Stimulated activated naive CD8-positive, alpha-beta T cell treated with anti-CD3 and anti-CD28 coated beads, Interleukin-15, Interleukin-2, amounts not matched to agents 100 U/mL and 50 U/mL, for 24 hours (primary cell): Measurements from ENCODE around the gene ZNF738.
"Not testable (repeated sequence)": the region's sequence is repeated elsewhere in the genome, so short reads cannot be mapped to it uniquely, and the experiment has no call there.

ENCODE experiments used
- ATAC-seq: fragments of 150-1000 bp; cut with Tn5 transposase; one replicate; pipeline ENCODE4 v1.10.0; 2021
- DNase-seq: peaks from one replicate; pipeline ENCODE4 v3.0.0; 2021

ZNF738 gene

GRCh38 chr19:21358768-21359451 is at the start of gene ZNF738:
Gene ZNF738, plus strand, starts transcription at chr19:21359000. Its CDS starts 141 bp downstream, at chr19:21359141.
- DNase-seq (peak; percentile 83), ATAC-seq (peak; percentile 99)

GRCh38 chr19:21312807-21313206 is 46.0 kb upstream of the ZNF738 start:
- DNase-seq, ATAC-seq: not testable (repeated sequence)

- ATAC-seq (no peak), DNase-seq (no peak)
Observed at GRCh38 chr19:21314676-21315075, 44.1 kb upstream of the ZNF738 start.

GRCh38 chr19:21317821-21318220 is 41.0 kb upstream of the ZNF738 start:
- ATAC-seq (no peak), DNase-seq (no peak)

- ATAC-seq (peak; percentile 40), DNase-seq (no peak)
Observed at GRCh38 chr19:21321134-21321533, 37.7 kb upstream of the ZNF738 start.

GRCh38 chr19:21321996-21322395 is 36.8 kb upstream of the ZNF738 start:
- no peak for DNase-seq

GRCh38 chr19:21322528-21322927 is 36.3 kb upstream of the ZNF738 start:
- no peak for ATAC-seq
- no peak for DNase-seq

More at GRCh38 chr19:21321996-21322395, 36.8 kb upstream of the ZNF738 start:
- ATAC-seq, result no peak

GRCh38 chr19:21323000-21323399 is 35.8 kb upstream of the ZNF738 start:
- ATAC-seq (no peak), DNase-seq (no peak)

GRCh38 chr19:21326169-21326568 is 32.6 kb upstream of the ZNF738 start:
- ATAC-seq, result no peak
- DNase-seq, result no peak

GRCh38 chr19:21328406-21328805 is 30.4 kb upstream of the ZNF738 start:
- ATAC-seq (no peak), DNase-seq (no peak)

- ATAC-seq, result peak; percentile 100
- peak; percentile 75 for DNase-seq
Observed at GRCh38 chr19:21328885-21329605, 29.8 kb upstream of the ZNF738 start, which contains the start of gene ZNF708. Gene ZNF708, minus strand, starts transcription at chr19:21329410. Its CDS starts 198 bp downstream, at chr19:21329212.

- no peak for DNase-seq
- ATAC-seq, result no peak
Observed at GRCh38 chr19:21335721-21336120, 23.1 kb upstream of the ZNF738 start.

GRCh38 chr19:21344841-21345240 is 14.0 kb upstream of the ZNF738 start:
- not testable (repeated sequence) for DNase-seq, ATAC-seq

GRCh38 chr19:21352830-21353229 is 6.0 kb upstream of the ZNF738 start:
- ATAC-seq, result no peak
- no peak for DNase-seq

- ATAC-seq, result no peak
- DNase-seq, result no peak
Observed at GRCh38 chr19:21362291-21362690, 3.5 kb downstream of the ZNF738 start.

- ATAC-seq (no peak), DNase-seq (no peak)
Observed at GRCh38 chr19:21383980-21384582, 25.3 kb downstream of the ZNF738 start.

- DNase-seq, result no peak
Observed at GRCh38 chr19:21396121-21396520, 37.3 kb downstream of the ZNF738 start.

GRCh38 chr19:21396893-21397572 is 38.2 kb downstream of the ZNF738 start, which contains the start of gene ZNF493:
Gene ZNF493, plus strand, starts transcription at chr19:21397133. Its CDS starts 105 bp downstream, at chr19:21397238.
- peak; percentile 87 for DNase-seq
- peak; percentile 100 for ATAC-seq

More at GRCh38 chr19:21396121-21396520, 37.3 kb downstream of the ZNF738 start:
- ATAC-seq, result no peak

GRCh38 chr19:21398851-21399250 is 40.1 kb downstream of the ZNF738 start:
- ATAC-seq (no peak), DNase-seq (no peak)

GRCh38 chr19:21402303-21402985 is 43.6 kb downstream of the ZNF738 start:
- ATAC-seq, result no peak
- no peak for DNase-seq

GRCh38 chr19:21410166-21410565 is 51.4 kb downstream of the ZNF738 start:
- no peak for ATAC-seq
- no peak for DNase-seq

GRCh38 chr19:21422244-21422643 is 63.4 kb downstream of the ZNF738 start:
- ATAC-seq, result no peak
- no peak for DNase-seq
